HEK293 (cell line): ENCODE data around the gene MAPT.
A peak's percentile ranks its signal among the peaks of the same experiment; 100 is the strongest.

Source experiments
- BCL11A ChIP-seq: fragments of 450-650 bp; formaldehyde crosslinking; IDR thresholded peaks from 2 replicates; pipeline ENCODE4 v1.5.1; 2016; ENCODE audit warnings: low read depth, missing biosample characterization, missing genetic modification characterization
- ELK4 ChIP-seq: IDR thresholded peaks from 2 replicates; pipeline ENCODE4 v1.6.1; 2011; ENCODE audit warnings: mild to moderate bottlenecking, low read depth, low read length, borderline replicate concordance
- MEIS1 ChIP-seq: sonication (generic); formaldehyde crosslinking; IDR thresholded peaks from 2 replicates; pipeline ENCODE4 v1.8.1; 2022; ENCODE audit warnings: missing genetic modification reagents, mild to moderate bottlenecking, borderline replicate concordance
- REPIN1 ChIP-seq: fragments of 450-650 bp; formaldehyde crosslinking; IDR thresholded peaks from 2 replicates; pipeline ENCODE4 v1.5.1; 2017; ENCODE audit warnings: missing biosample characterization, missing genetic modification characterization, low read depth
- WT1 ChIP-seq: fragments of 450-650 bp; formaldehyde crosslinking; IDR thresholded peaks from 2 replicates; pipeline ENCODE4 v1.5.1; 2016; ENCODE audit warnings: missing biosample characterization, missing genetic modification characterization
- ZBTB8A ChIP-seq: fragments of 450-650 bp; formaldehyde crosslinking; IDR thresholded peaks from 2 replicates; pipeline ENCODE4 v1.5.1; 2016; ENCODE audit warnings: missing biosample characterization, missing genetic modification characterization
- ZFP37 ChIP-seq: fragments of 450-650 bp; formaldehyde crosslinking; IDR thresholded peaks from 2 replicates; pipeline ENCODE4 v1.5.1; 2016; ENCODE audit warnings: missing biosample characterization, missing genetic modification characterization
- ZNF121 ChIP-seq: fragments of 450-650 bp; formaldehyde crosslinking; IDR thresholded peaks from 2 replicates; pipeline ENCODE4 v1.5.1; 2016; ENCODE audit warnings: missing biosample characterization, missing genetic modification characterization
- ZNF175 ChIP-seq: fragments of 450-650 bp; formaldehyde crosslinking; IDR thresholded peaks from 2 replicates; pipeline ENCODE4 v1.5.1; 2016; ENCODE audit warnings: missing biosample characterization, missing genetic modification characterization
- ZNF184 ChIP-seq: fragments of 450-650 bp; IDR thresholded peaks from 2 replicates; pipeline ENCODE4 v1.5.1; 2018; ENCODE audit warnings: missing biosample characterization, mild to moderate bottlenecking, missing genetic modification characterization
- ZNF19 ChIP-seq: fragments of 450-650 bp; formaldehyde crosslinking; IDR thresholded peaks from 2 replicates; pipeline ENCODE4; 2016; ENCODE audit warnings: missing biosample characterization, missing genetic modification characterization, low read depth
- ZNF266 ChIP-seq: fragments of 450-650 bp; formaldehyde crosslinking; IDR thresholded peaks from 2 replicates; pipeline ENCODE4 v1.5.1; 2016; ENCODE audit warnings: missing biosample characterization, missing genetic modification characterization, low read depth
- ZNF274 ChIP-seq, 2 experiments: fragments of 200-500 bp in 1 of 2; fragments of 450-650 bp in 1 of 2; sonication (Bioruptor generic) in 1 of 2; formaldehyde crosslinking in 1 of 2; IDR thresholded peaks; 2 replicates each; pipeline versions ENCODE4 v1.5.1 to v1.6.1; 2014 to 2016; ENCODE audit warnings: borderline replicate concordance in 1 of 2, inconsistent platforms in 1 of 2, low read length in 1 of 2, missing biosample characterization in 1 of 2, missing genetic modification characterization in 1 of 2
- ZNF280D ChIP-seq: fragments of 450-650 bp; formaldehyde crosslinking; IDR thresholded peaks from 2 replicates; pipeline ENCODE4 v1.5.1; 2016; ENCODE audit warnings: missing biosample characterization, missing genetic modification characterization
- ZNF366 ChIP-seq: fragments of 450-650 bp; formaldehyde crosslinking; conservative IDR thresholded peaks from 2 replicates; pipeline ENCODE4 v1.5.1; 2016; ENCODE audit warnings: missing biosample characterization, missing genetic modification characterization
- ZNF394 ChIP-seq: fragments of 450-650 bp; formaldehyde crosslinking; IDR thresholded peaks from 2 replicates; pipeline ENCODE4 v1.5.1; 2016; ENCODE audit warnings: missing biosample characterization, missing genetic modification characterization, mild to moderate bottlenecking, moderate library complexity, borderline replicate concordance
- ZNF488 ChIP-seq: fragments of 450-650 bp; formaldehyde crosslinking; IDR thresholded peaks from 2 replicates; pipeline ENCODE4 v1.5.1; 2016; ENCODE audit warnings: missing biosample characterization, missing genetic modification characterization
- ZNF514 ChIP-seq: fragments of 450-650 bp; formaldehyde crosslinking; IDR thresholded peaks from 2 replicates; pipeline ENCODE4 v1.5.1; 2016; ENCODE audit warnings: missing biosample characterization, missing genetic modification characterization
- ZNF529 ChIP-seq: fragments of 450-650 bp; formaldehyde crosslinking; IDR thresholded peaks from 2 replicates; pipeline ENCODE4 v1.5.1; 2017; ENCODE audit warnings: missing genetic modification characterization, missing biosample characterization; ENCODE audit not compliant: insufficient replicate concordance
- ZNF626 ChIP-seq: fragments of 450-650 bp; sonication (Bioruptor Pico); formaldehyde crosslinking; IDR thresholded peaks from 2 replicates; pipeline ENCODE4 v1.5.1; 2018; ENCODE audit warnings: missing biosample characterization, missing genetic modification characterization, inconsistent platforms
- ZNF639 ChIP-seq: fragments of 450-650 bp; formaldehyde crosslinking; IDR thresholded peaks from 2 replicates; pipeline ENCODE4 v1.5.1; 2016; ENCODE audit warnings: missing biosample characterization, missing genetic modification characterization
- ZNF677 ChIP-seq: fragments of 450-650 bp; IDR thresholded peaks from 2 replicates; pipeline ENCODE4 v1.5.0; 2018; ENCODE audit warnings: missing biosample characterization, mild to moderate bottlenecking, missing genetic modification characterization, moderate library complexity
- ZNF692 ChIP-seq: fragments of 450-650 bp; formaldehyde crosslinking; IDR thresholded peaks from 2 replicates; pipeline ENCODE4 v1.5.1; 2016; ENCODE audit warnings: missing biosample characterization, missing genetic modification characterization
- ZNF776 ChIP-seq: fragments of 450-650 bp; formaldehyde crosslinking; IDR thresholded peaks from 2 replicates; pipeline ENCODE4 v1.5.0; 2017; ENCODE audit warnings: missing biosample characterization, missing genetic modification characterization, borderline replicate concordance
- ZNF777 ChIP-seq: fragments of 450-650 bp; formaldehyde crosslinking; IDR thresholded peaks from 2 replicates; pipeline ENCODE4 v1.5.1; 2017; ENCODE audit warnings: missing biosample characterization, missing genetic modification characterization, borderline replicate concordance
- ZNF791 ChIP-seq: fragments of 450-650 bp; formaldehyde crosslinking; IDR thresholded peaks from 2 replicates; pipeline ENCODE4 v1.5.1; 2016; ENCODE audit warnings: missing biosample characterization, missing genetic modification characterization
- ZNF830 ChIP-seq: fragments of 450-650 bp; IDR thresholded peaks from 2 replicates; pipeline ENCODE4 v1.5.0; 2018; ENCODE audit warnings: missing biosample characterization, missing genetic modification characterization, low read depth, mild to moderate bottlenecking, moderate library complexity
- ZSCAN16 ChIP-seq: fragments of 450-650 bp; formaldehyde crosslinking; IDR thresholded peaks from 2 replicates; pipeline ENCODE4 v1.5.1; 2016; ENCODE audit warnings: missing biosample characterization, missing genetic modification characterization
- ZSCAN18 ChIP-seq: fragments of 450-650 bp; formaldehyde crosslinking; IDR thresholded peaks from 2 replicates; pipeline ENCODE4 v1.5.1; 2016; ENCODE audit warnings: missing biosample characterization, missing genetic modification characterization

The MAPT gene

GRCh38 chr17:46003907-46004748 lies 109.8 kb downstream of the MAPT start (continued):
- no peak for TF ChIP-seq ZNF777 (tag by site-specific recombination)
- TF ChIP-seq ZNF274 (IDR thresholded peaks at IDR 0.05; ENCODE audit: low read length): no peak
- TF ChIP-seq ZNF274 (tag by site-specific recombination; IDR thresholded peaks at IDR 0.05; ENCODE audit: borderline replicate concordance): no peak
- TF ChIP-seq ZNF692: no peak
- TF ChIP-seq ZSCAN18 (tag by site-specific recombination): no peak
- TF ChIP-seq ZNF19: no peak
- TF ChIP-seq ZNF791 (tag by site-specific recombination): no peak
- TF ChIP-seq ZNF776 (tag by site-specific recombination): no peak
- TF ChIP-seq ZNF830 (tag by site-specific recombination): no peak
- TF ChIP-seq REPIN1 (tag by site-specific recombination): no peak
- TF ChIP-seq ZNF184: no peak
- no peak for TF ChIP-seq ZNF366 (tag by site-specific recombination)
- TF ChIP-seq ZNF121 (tag by site-specific recombination): no peak
- TF ChIP-seq BCL11A (tag by site-specific recombination): no peak
- TF ChIP-seq ZNF626 (tag by site-specific recombination): no peak
- no peak for TF ChIP-seq MEIS1 (CRISPR knock-in tag)
- TF ChIP-seq ZBTB8A (tag by site-specific recombination): peak; percentile 49; the same call in 1 of the 2 replicates
- no peak for TF ChIP-seq WT1
- TF ChIP-seq ZNF488 (tag by site-specific recombination): no peak
- TF ChIP-seq ZNF280D (tag by site-specific recombination): no peak
- TF ChIP-seq ZNF514 (tag by site-specific recombination): no peak
- TF ChIP-seq ZNF266 (tag by site-specific recombination): no peak
- no peak for TF ChIP-seq ZFP37
- no peak for TF ChIP-seq ZSCAN16 (tag by site-specific recombination)
- no peak for TF ChIP-seq ZNF529 (tag by site-specific recombination)
- no peak for TF ChIP-seq ZNF677
- TF ChIP-seq ZNF639 (tag by site-specific recombination): no peak
- TF ChIP-seq ELK4: no peak
- TF ChIP-seq ZNF394 (tag by site-specific recombination): no peak
- TF ChIP-seq ZNF175 (tag by site-specific recombination): no peak
